ENCODE data around the gene TNS3. TPM values are rescaled to one million over a fixed set of nuclear protein-coding genes. Genes with fewer than 3 reads are reported as not detected.

TNS3 gene
- total and polyA plus RNA-seq, 2 donors (not counting 3 experiments of a cell fraction or from before 2014, with no cell fraction given), result 10.4 to 45.1 TPM

- H4K20me1 ChIP-seq (replicated peaks; ENCODE audit: control insufficient read depth, extremely low read depth, insufficient read depth, low read length), result no peaks in the 10 kb centered on the region
Measured at GRCh38 chr7:47252675-47253074, 329.2 kb downstream of the TNS3 start.

More at GRCh38 chr7:47252675-47253074, 329.2 kb downstream of the TNS3 start:
- no peak overlapping the region for H3K4me2 ChIP-seq (ENCODE audit: insufficient read depth, low read length)
- intact Hi-C loops (cut with micrococcal nuclease), result loop anchor here (5.0 to 10.0 kb wide), 3 partner anchors 475 to 1360 kb away; no protein-coding TSS in a partner anchor
- H3K9ac ChIP-seq (replicated peaks; ENCODE audit: extremely low read depth, insufficient read depth, low read length), result no peak overlapping the region
- peaks cover 0 to 8% of the 10 kb centered on the region in 2 experiments for H3K27me3 ChIP-seq (ENCODE audit: control insufficient read depth in 2 of 2, insufficient read depth in 2 of 2, low read length in 2 of 2)
- dilution Hi-C loops (cut with MboI; ENCODE audit: extremely low pct_ligation_motif_present, low sequenced_read_pairs), result no loop called here
- DNase-seq (ENCODE audit: low read depth, low spot score) (no peak), FAIRE-seq (no peak)
- H3K36me3 ChIP-seq (ENCODE audit: control insufficient read depth in 2 of 2, extremely low read depth in 1 of 2, insufficient read depth in 2 of 2, low read length in 2 of 2), result no peaks in the 10 kb centered on the region
- H3K4me1 ChIP-seq (ENCODE audit: control insufficient read depth, extremely low read depth, insufficient read depth, low read length), result peaks cover 15% of the 10 kb centered on the region
- H3K27ac ChIP-seq (ENCODE audit: insufficient read depth, low read depth, low read length), result no peak overlapping the region
- no peak overlapping the region for H2AFZ ChIP-seq (ENCODE audit: low read depth, low read length)
- no peaks in the 10 kb centered on the region for H3K79me2 ChIP-seq (ENCODE audit: control insufficient read depth, insufficient read depth, low read length)
- no peaks in the 10 kb centered on the region for H3K9me3 ChIP-seq (replicated peaks; ENCODE audit: control insufficient read depth, insufficient read depth, low read length)
- H3K9me1 ChIP-seq (replicated peaks; ENCODE audit: control insufficient read depth, extremely low read depth, insufficient read depth, low read length), result no peaks in the 10 kb centered on the region
- BruUV-seq (replicated peaks), result no TSS peak
- H3K4me3 ChIP-seq (replicated peaks in 1 of 3; ENCODE audit: insufficient read depth in 1 of 3, low read depth in 1 of 3, low read length in 3 of 3), result no peak overlapping the region
- CTCF ChIA-PET, result interaction anchor here (1.9 kb wide), 1 partner anchor 1330 kb away, joined by 24 read pairs; no protein-coding TSS in a partner anchor
- no peak for TF ChIP-seq GATA2 (IDR thresholded peaks at IDR 0.05; ENCODE audit: insufficient read depth, insufficient read length, low read depth, low read length)
- TF ChIP-seq POLR2AphosphoS5 (IDR thresholded peaks at IDR 0.05; ENCODE audit: insufficient read depth, low read depth, low read length), result no peak
- no peak for TF ChIP-seq MYC (IDR thresholded peaks at IDR 0.05; ENCODE audit: low read depth, low read length)
- TF ChIP-seq CTCF (IDR thresholded peaks at IDR 0.05; ENCODE audit: extremely low read depth in 1 of 2, insufficient read depth in 1 of 2, low read depth in 1 of 2, low read length in 2 of 2), result no peak
- no peak for TF ChIP-seq FOS (IDR thresholded peaks at IDR 0.05; ENCODE audit: borderline replicate concordance, insufficient read depth, low read length)
- TF ChIP-seq, protein P1, sequence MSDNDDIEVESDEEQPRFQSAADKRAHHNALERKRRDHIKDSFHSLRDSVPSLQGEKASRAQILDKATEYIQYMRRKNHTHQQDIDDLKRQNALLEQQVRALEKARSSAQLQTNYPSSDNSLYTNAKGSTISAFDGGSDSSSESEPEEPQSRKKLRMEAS (IDR thresholded peaks at IDR 0.05; ENCODE audit: insufficient read depth, insufficient read length), result no peak
- no peak for TF ChIP-seq EZH2 (IDR thresholded peaks at IDR 0.05; ENCODE audit: borderline replicate concordance, low read depth, low read length, severe bottlenecking)
- TF ChIP-seq JUN (IDR thresholded peaks at IDR 0.05; ENCODE audit: borderline replicate concordance, insufficient read depth, insufficient read length, low read depth), result no peak
- no peak for TF ChIP-seq POLR2A (IDR thresholded peaks at IDR 0.05; ENCODE audit: low read depth, low read length)
- POLR2A ChIA-PET, result no interaction called here

All from endothelial cell of umbilical vein (primary cell).